Fibroblast of lung (primary cell): ENCODE data around the gene DAPK1. TPM values are rescaled to one million over a fixed set of nuclear protein-coding genes. Genes with fewer than 3 reads are reported as not detected.

Experiments
- DNase-seq, 2 donors: peaks; one replicate each; pipeline versions ENCODE4 v3.0.0 to v3.0.0-alpha.2; 2010; ENCODE audit warnings: low read depth in 2 of 2
- H2AFZ ChIP-seq: 2 replicates; pipeline ENCODE4 v1.5.1; 2012; ENCODE audit warnings: low read length, control low read depth, inconsistent platforms
- H3K27ac ChIP-seq: 2 replicates; pipeline ENCODE4 v1.5.1; 2011; ENCODE audit warnings: low read length, control low read depth; ENCODE audit not compliant: insufficient read depth
- H3K27me3 ChIP-seq: 2 replicates; pipeline ENCODE4 v1.5.1; 2011; ENCODE audit warnings: mild to moderate bottlenecking, low read length; ENCODE audit not compliant: control insufficient read depth, insufficient read depth
- H3K36me3 ChIP-seq: 2 replicates; pipeline ENCODE4 v1.5.1; 2011; ENCODE audit warnings: low read length; ENCODE audit not compliant: control insufficient read depth, insufficient read depth
- H3K4me1 ChIP-seq: 2 replicates; pipeline ENCODE4 v1.5.1; 2011; ENCODE audit warnings: low read length; ENCODE audit not compliant: control insufficient read depth, insufficient read depth; ENCODE audit errors: extremely low read depth
- H3K4me2 ChIP-seq: 2 replicates; pipeline ENCODE4 v1.5.1; 2011; ENCODE audit warnings: low read length, control low read depth; ENCODE audit not compliant: insufficient read depth; ENCODE audit errors: extremely low read depth
- H3K4me3 ChIP-seq, 4 experiments: fragments of 200-600 bp in 1 of 4; sonication (generic) in 1 of 4; replicated peaks in 1 of 4; 2 replicates each; pipeline ENCODE4 v1.5.1; 2011 to 2016; ENCODE audit warnings: low read length in 4 of 4, low read depth in 3 of 4, mild to moderate bottlenecking in 3 of 4, control low read depth in 2 of 4, inconsistent platforms in 1 of 4, mixed read lengths in 1 of 4; ENCODE audit not compliant: insufficient read depth in 1 of 4; ENCODE audit errors: control extremely low read depth in 1 of 4
- H3K79me2 ChIP-seq: 2 replicates; pipeline ENCODE4 v1.5.1; 2012; ENCODE audit warnings: mild to moderate bottlenecking, low read length, inconsistent platforms; ENCODE audit not compliant: control insufficient read depth, insufficient read depth
- H3K9ac ChIP-seq: 2 replicates; pipeline ENCODE4 v1.5.1; 2011; ENCODE audit warnings: mild to moderate bottlenecking, low read length, control low read depth; ENCODE audit not compliant: insufficient read depth
- H3K9me3 ChIP-seq: 2 replicates; pipeline ENCODE4 v1.5.1; 2012; ENCODE audit warnings: low read depth, low read length; ENCODE audit not compliant: control insufficient read depth, insufficient read depth
- H4K20me1 ChIP-seq: 2 replicates; pipeline ENCODE4 v1.5.1; 2011; ENCODE audit warnings: low read length; ENCODE audit not compliant: control insufficient read depth, insufficient read depth; ENCODE audit errors: extremely low read depth
- CTCF ChIP-seq, 2 donors: IDR thresholded peaks in 1 of 2; conservative IDR thresholded peaks in 1 of 2; 1 replicate in 1 of 2; 2 replicates in 1 of 2; pipeline ENCODE4 v1.5.1; 2011 to 2012; ENCODE audit warnings: low read length in 2 of 2, control low read depth in 1 of 2, inconsistent platforms in 1 of 2, low read depth in 1 of 2, mild to moderate bottlenecking in 1 of 2
- EZH2 ChIP-seq: IDR thresholded peaks from 2 replicates; pipeline ENCODE4 v1.5.1; 2012; ENCODE audit warnings: low read length, control low read depth, mild to moderate bottlenecking; ENCODE audit errors: missing control alignments
- polyA plus RNA-seq, 2 donors: library from polyadenylated mRNA; depleted of rRNA in 1 of 2; stranded (reverse) in 1 of 2; unstranded in 1 of 2; fragments of >200 nt; gene quantifications; 2 replicates each; pipeline ENCODE4 v1.2.1, GENCODE V29; 2011 to 2012; ENCODE audit warnings: missing spikeins in 1 of 2
- total RNA-seq: library from RNA; depleted of rRNA; stranded (reverse); fragments of >200 nt; gene quantifications from 2 replicates; pipeline ENCODE4 v1.2.1, GENCODE V29; 2014

The DAPK1 gene
- total and polyA plus RNA-seq, 2 donors (not counting 1 experiment from before 2014, with no cell fraction given) = 1.1 to 15.5 TPM

- H3K4me3 ChIP-seq = no peak overlapping the region
- H3K9me3 ChIP-seq = no peaks in the 10 kb centered on the region
- no peaks in the 10 kb centered on the region for H4K20me1 ChIP-seq
- no peak overlapping the region for H3K27ac ChIP-seq
- no peaks in the 10 kb centered on the region for H3K27me3 ChIP-seq
- TF ChIP-seq CTCF (conservative IDR thresholded peaks at IDR 0.05 in 1 of 2, IDR thresholded peaks at IDR 0.05 in 1 of 2; ENCODE audit: low read depth in 1 of 2, low read length in 2 of 2) = no peak
- no peak for TF ChIP-seq EZH2
- no peak overlapping the region for H3K4me2 ChIP-seq
- H3K9ac ChIP-seq = no peak overlapping the region
- H3K4me1 ChIP-seq = no peaks in the 10 kb centered on the region
- no peaks in the 10 kb centered on the region for H3K79me2 ChIP-seq
- H3K36me3 ChIP-seq = no peaks in the 10 kb centered on the region
- DNase-seq = peak; percentile 19 to 72
- no peak overlapping the region for H2AFZ ChIP-seq
These were observed 2.6 kb upstream of the DAPK1 start for GRCh38 chr9:87494970-87495471.

DNA sequence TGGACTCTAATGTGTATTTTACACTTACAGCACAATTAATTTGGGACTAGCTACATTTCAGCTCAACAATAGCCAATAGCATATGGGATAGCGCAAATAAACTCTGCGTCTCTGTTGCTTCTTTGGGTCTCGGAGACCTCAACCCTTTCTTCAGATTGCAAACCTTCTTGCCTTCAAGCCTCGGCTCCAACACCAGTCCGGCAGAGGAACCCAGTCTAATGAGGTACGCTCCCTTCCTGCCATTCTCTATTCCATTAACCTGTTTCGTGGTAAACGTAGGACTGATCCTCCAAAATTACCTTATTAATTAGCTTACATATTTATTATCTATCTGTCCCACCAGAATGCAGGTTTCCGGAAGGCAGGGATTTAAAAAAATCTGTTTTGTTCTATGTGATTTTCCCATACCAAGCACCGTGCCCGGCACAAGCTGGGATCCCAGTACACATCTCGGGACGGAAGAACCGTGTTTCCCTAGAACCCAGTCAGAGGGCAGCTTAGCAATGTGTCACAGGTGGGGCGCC is 525 bp upstream of the DAPK1 start:
- peak overlapping the region; percentile 69 for H3K4me2 ChIP-seq
- no peak for DNase-seq
- peak overlapping the region; percentile 32 to 61 (median 53) for H3K4me3 ChIP-seq
- H4K20me1 ChIP-seq = no peaks in the 10 kb centered on the region
- H3K9ac ChIP-seq = no peak overlapping the region
- H3K27me3 ChIP-seq = no peaks in the 10 kb centered on the region
- H3K79me2 ChIP-seq = no peaks in the 10 kb centered on the region
- TF ChIP-seq EZH2 (no peak), CTCF (conservative IDR thresholded peaks at IDR 0.05 in 1 of 2, IDR thresholded peaks at IDR 0.05 in 1 of 2; ENCODE audit: low read depth in 1 of 2, low read length in 2 of 2) (no peak)
- no peak overlapping the region for H2AFZ ChIP-seq
- no peaks in the 10 kb centered on the region for H3K36me3 ChIP-seq
- H3K27ac ChIP-seq = no peak overlapping the region
- no peaks in the 10 kb centered on the region for H3K9me3 ChIP-seq
- H3K4me1 ChIP-seq = no peaks in the 10 kb centered on the region

- Histone ChIP-seq H3K4me1 (no peaks in the 10 kb centered on the region), H3K27ac (no peak overlapping the region), H3K36me3 (no peaks in the 10 kb centered on the region), H3K9ac (no peak overlapping the region), H3K27me3 (no peaks in the 10 kb centered on the region), H3K4me3 (peak overlapping the region; percentile 32 to 61 (median 55)), H3K4me2 (peak overlapping the region; percentile 69), H3K79me2 (no peaks in the 10 kb centered on the region), H4K20me1 (no peaks in the 10 kb centered on the region), H2AFZ (no peak overlapping the region), H3K9me3 (no peaks in the 10 kb centered on the region)
- TF ChIP-seq CTCF (conservative IDR thresholded peaks at IDR 0.05 in 1 of 2, IDR thresholded peaks at IDR 0.05 in 1 of 2; ENCODE audit: low read depth in 1 of 2, low read length in 2 of 2) (peak in 1 of 2 donors; percentile 19), EZH2 (peak; percentile 29)
- peak; percentile 27 to 56 for DNase-seq
These were observed 561 bp downstream of the DAPK1 start for GRCh38 chr9:87498046-87498810.
